IMR-90 (cell line): ENCODE results near the gene DHCR7. TPM values are rescaled to one million over a fixed set of nuclear protein-coding genes. Genes with fewer than 3 reads are reported as not detected.

Experiments used
- ATAC-seq: fragments of 200-7000 bp; cut with Tn5 transposase; 2 replicates; pipeline ENCODE4 v1.9.1; 2020; ENCODE audit warnings: low read depth, mild to moderate bottlenecking, moderate library complexity
- BruUV-seq: library from RNA; stranded (reverse); fragments of 400-500 nt; replicated peaks from 2 replicates; lab custom pipeline; 2021; lab: Mats Ljungman, UMichigan
- CTCF ChIA-PET: fragments of 300-600 bp; formaldehyde crosslinking; extraction: SDS; loops from one replicate; lab custom pipeline; 2021; ENCODE audit warnings: antibody characterized with exemption; lab: Yijun Ruan, JAX
- POLR2A ChIA-PET: fragments of 300-600 bp; sonication (Branson Sonifier 250); formaldehyde crosslinking; loops from one replicate; lab custom pipeline; 2022; ENCODE audit warnings: antibody characterized with exemption; ENCODE audit not compliant: unreplicated experiment; lab: Charles Lee
- DNase-seq: peaks from one replicate; pipeline ENCODE4 v3.0.0; 2013
- H2AFZ ChIP-seq: replicated peaks from 2 replicates; pipeline ENCODE3; 2013; ENCODE audit warnings: low read length, mild to moderate bottlenecking; ENCODE audit not compliant: poor library complexity
- H2AK5ac ChIP-seq: 2 replicates; pipeline ENCODE4 v1.6.1; 2013; ENCODE audit warnings: low read depth, low read length, inconsistent platforms
- H2AK9ac ChIP-seq: replicated peaks from 2 replicates; pipeline ENCODE3; 2013; ENCODE audit warnings: mild to moderate bottlenecking, low read depth, low read length, moderate library complexity; ENCODE audit not compliant: poor library complexity
- H2BK120ac ChIP-seq: 2 replicates; pipeline ENCODE4 v1.6.1; 2013; ENCODE audit warnings: low read depth, low read length, inconsistent platforms
- H2BK15ac ChIP-seq: 3 replicates; pipeline ENCODE4 v1.6.1; 2013; ENCODE audit warnings: low read depth, low read length, inconsistent platforms
- H2BK20ac ChIP-seq: 2 replicates; pipeline ENCODE4 v1.6.1; 2013; ENCODE audit warnings: low read depth, mild to moderate bottlenecking, inconsistent platforms, low read length, moderate library complexity
- H2BK5ac ChIP-seq: 2 replicates; pipeline ENCODE4 v1.6.1; 2013; ENCODE audit warnings: mild to moderate bottlenecking, low read depth, low read length, inconsistent platforms; ENCODE audit not compliant: poor library complexity, severe bottlenecking
- H3K14ac ChIP-seq: replicated peaks from 2 replicates; pipeline ENCODE4 v1.6.1; 2013; ENCODE audit warnings: low read depth, low read length, inconsistent platforms
- H3K18ac ChIP-seq: 2 replicates; pipeline ENCODE4 v1.6.1; 2013; ENCODE audit warnings: low read depth, low read length, control low read depth
- H3K23ac ChIP-seq: 2 replicates; pipeline ENCODE4 v1.6.1; 2013; ENCODE audit warnings: low read depth, low read length, inconsistent platforms
- H3K27ac ChIP-seq: 2 replicates; pipeline ENCODE4 v1.5.1; 2013; ENCODE audit warnings: mild to moderate bottlenecking, control low read depth, low read length; ENCODE audit not compliant: insufficient read depth
- H3K27me3 ChIP-seq: 2 replicates; pipeline ENCODE4 v1.6.1; 2013; ENCODE audit warnings: low read length; ENCODE audit not compliant: control insufficient read depth, insufficient read depth
- H3K36me3 ChIP-seq: 2 replicates; pipeline ENCODE4 v1.6.1; 2013; ENCODE audit warnings: low read length, mixed read lengths; ENCODE audit not compliant: control insufficient read depth, insufficient read depth
- H3K4ac ChIP-seq: 2 replicates; pipeline ENCODE4 v1.6.1; 2013; ENCODE audit warnings: low read depth, low read length, inconsistent platforms
- H3K4me1 ChIP-seq: 2 replicates; pipeline ENCODE4 v1.6.1; 2013; ENCODE audit warnings: low read length, mixed read lengths; ENCODE audit not compliant: control insufficient read depth, insufficient read depth
- H3K4me2 ChIP-seq: 2 replicates; pipeline ENCODE4 v1.6.1; 2013; ENCODE audit warnings: low read depth, mild to moderate bottlenecking, control low read depth, low read length, moderate library complexity
- H3K4me3 ChIP-seq: 2 replicates; pipeline ENCODE4 v1.5.1; 2013; ENCODE audit warnings: low read depth, mild to moderate bottlenecking, control low read depth, low read length, moderate library complexity; ENCODE audit not compliant: insufficient read depth
- H3K56ac ChIP-seq: 2 replicates; pipeline ENCODE4 v1.6.1; 2013; ENCODE audit warnings: low read length, inconsistent platforms; ENCODE audit not compliant: insufficient read depth; ENCODE audit errors: extremely low read depth
- H3K79me1 ChIP-seq, 2 experiments: 2 replicates each; pipeline ENCODE4 v1.6.1; 2013; ENCODE audit warnings: low read length in 2 of 2, inconsistent platforms in 1 of 2, low read depth in 1 of 2
- H3K9ac ChIP-seq: 2 replicates; pipeline ENCODE4 v1.6.1; 2013; ENCODE audit warnings: low read depth, low read length, control low read depth
- H3K9me1 ChIP-seq: 2 replicates; pipeline ENCODE4 v1.6.1; 2013; ENCODE audit warnings: low read length, inconsistent platforms; ENCODE audit not compliant: insufficient read depth
- H3K9me3 ChIP-seq: 2 replicates; pipeline ENCODE4 v1.6.1; 2013; ENCODE audit warnings: low read length; ENCODE audit not compliant: control insufficient read depth, insufficient read depth
- H4K20me1 ChIP-seq: 2 replicates; pipeline ENCODE4 v1.6.1; 2013; ENCODE audit warnings: low read length, inconsistent platforms; ENCODE audit not compliant: insufficient read depth
- H4K5ac ChIP-seq: 2 replicates; pipeline ENCODE4 v1.6.1; 2013; ENCODE audit warnings: mild to moderate bottlenecking, low read depth, low read length, control low read depth
- H4K8ac ChIP-seq, 2 experiments: 2 replicates each; pipeline ENCODE4 v1.6.1; 2013; ENCODE audit warnings: low read depth in 2 of 2, low read length in 2 of 2, control low read depth in 1 of 2, inconsistent platforms in 1 of 2
- H4K91ac ChIP-seq: 2 replicates; pipeline ENCODE4 v1.6.1; 2013; ENCODE audit warnings: low read depth, low read length, inconsistent platforms; ENCODE audit not compliant: insufficient read depth
- BHLHE40 ChIP-seq: fragments of 150-350 bp; IDR thresholded peaks from 2 replicates; pipeline ENCODE4 v1.6.1; 2016; ENCODE audit warnings: mild to moderate bottlenecking, low read depth, low read length
- CEBPB ChIP-seq: IDR thresholded peaks from 2 replicates; pipeline ENCODE4 v1.6.1; 2012; ENCODE audit warnings: low read depth, low read length, improper control_type of control experiment
- CHD1 ChIP-seq: IDR thresholded peaks from 2 replicates; pipeline ENCODE4 v1.6.1; 2012; ENCODE audit warnings: low read depth, low read length, improper control_type of control experiment
- CTCF ChIP-seq: conservative IDR thresholded peaks from 2 replicates; pipeline ENCODE4 v1.5.1; 2012; ENCODE audit warnings: mild to moderate bottlenecking, low read depth, low read length, improper control_type of control experiment
- ELK1 ChIP-seq: fragments of 150-350 bp; IDR thresholded peaks from 2 replicates; pipeline ENCODE4 v1.6.1; 2016; ENCODE audit warnings: low read depth, mild to moderate bottlenecking, low read length, moderate library complexity, borderline replicate concordance
- MAFK ChIP-seq: IDR thresholded peaks from 2 replicates; pipeline ENCODE4 v1.6.1; 2012; ENCODE audit warnings: low read depth, low read length, improper control_type of control experiment
- MAZ ChIP-seq: IDR thresholded peaks from 2 replicates; pipeline ENCODE4 v1.6.1; 2012; ENCODE audit warnings: low read depth, mild to moderate bottlenecking, low read length, improper control_type of control experiment, moderate library complexity, borderline replicate concordance
- MXI1 ChIP-seq: IDR thresholded peaks from 2 replicates; pipeline ENCODE4 v1.6.1; 2012; ENCODE audit warnings: low read depth, mild to moderate bottlenecking, low read length, moderate library complexity, borderline replicate concordance
- NFE2L2 ChIP-seq: fragments of 150-350 bp; IDR thresholded peaks from 2 replicates; pipeline ENCODE4 v1.6.1; 2016; ENCODE audit warnings: low read depth, mild to moderate bottlenecking, low read length
- POLR2A ChIP-seq: IDR thresholded peaks from 2 replicates; pipeline ENCODE4 v1.6.1; 2012; ENCODE audit warnings: mild to moderate bottlenecking, low read depth, low read length
- RCOR1 ChIP-seq: IDR thresholded peaks from 2 replicates; pipeline ENCODE4 v1.6.1; 2012; ENCODE audit warnings: mild to moderate bottlenecking, low read length, improper control_type of control experiment; ENCODE audit not compliant: insufficient replicate concordance
- RFX5 ChIP-seq: IDR thresholded peaks from 2 replicates; pipeline ENCODE4 v1.8.0; 2012; ENCODE audit warnings: low read depth, mild to moderate bottlenecking, low read length, moderate library complexity
- SMC3 ChIP-seq: fragments of 150-350 bp; IDR thresholded peaks from 2 replicates; pipeline ENCODE4 v1.6.1; 2016; ENCODE audit warnings: low read depth, mild to moderate bottlenecking, antibody characterized with exemption, low read length, moderate library complexity
- USF2 ChIP-seq: fragments of 150-350 bp; IDR thresholded peaks from 2 replicates; pipeline ENCODE4 v1.6.1; 2017; ENCODE audit warnings: mild to moderate bottlenecking, antibody characterized with exemption, low read length, low read depth
- WGBS, 2 experiments: methylation state at CpG; one replicate each; pipeline versions ENCODE4 v1.1.5 to v1.1.7; 2013; ENCODE audit warnings: missing lambda C conversion rate in 2 of 2; ENCODE audit not compliant: insufficient read length in 1 of 2; ENCODE audit errors: extremely low coverage in 2 of 2; 5-methylcytosine and 5-hydroxymethylcytosine counted together
- dilution Hi-C: fragments of 300-500 bp; cut with HindIII; formaldehyde crosslinking; loops from one replicate; pipeline ENCODE4 v1.14.3; 2018; ENCODE audit warnings: low sequenced_read_pairs; ENCODE audit not compliant: unreplicated experiment
- in situ Hi-C: fragments of 300-500 bp; cut with MboI; formaldehyde crosslinking; loops from 3 replicates; pipeline ENCODE4 v1.14.3; 2019; ENCODE audit warnings: low sequenced_read_pairs, inconsistent platforms, mixed read lengths
- intact Hi-C: fragments of 100-400 bp; cut with micrococcal nuclease; formaldehyde crosslinking; loops from 2 replicates; pipeline ENCODE4 v1.10.0; 2022
- polyA plus RNA-seq, 3 experiments: library from polyadenylated mRNA; depleted of rRNA; stranded (reverse); fragments of >200 nt; gene quantifications; 2 replicates each; pipeline ENCODE4 v1.2.3, GENCODE V29; 2012; ENCODE audit warnings: low replicate concordance in 1 of 3
- total RNA-seq: library from RNA; depleted of rRNA; stranded (reverse); fragments of >200 nt; gene quantifications from 2 replicates; pipeline ENCODE4 v1.2.3, GENCODE V29; 2012

Gene DHCR7
- total and polyA plus RNA-seq, 2 of the 4 experiments (the other 2 are of a cell fraction), result 22.0 to 43.3 TPM

GRCh38 chr11:71406681-71407080 is 41.5 kb downstream of the DHCR7 start:
- H4K5ac ChIP-seq, result no peak overlapping the region
- no peak overlapping the region for H2AK9ac ChIP-seq
- H3K36me3 ChIP-seq, result no peaks in the 10 kb centered on the region
- no peak overlapping the region for H3K23ac ChIP-seq
- H2BK120ac ChIP-seq, result no peak overlapping the region
- BruUV-seq, result no TSS peak
- no peak overlapping the region for H3K27ac ChIP-seq
- H3K79me1 ChIP-seq, result no peaks in the 10 kb centered on the region
- ATAC-seq (no peak), DNase-seq (no peak)
- H3K56ac ChIP-seq, result no peak overlapping the region
- H3K4me3 ChIP-seq, result no peak overlapping the region
- H2AK5ac ChIP-seq, result no peak overlapping the region
- in situ Hi-C loops, result no loop called here
- no peak overlapping the region for H3K18ac ChIP-seq
- peaks cover 14% of the 10 kb centered on the region for H3K27me3 ChIP-seq
- POLR2A ChIA-PET, result no interaction called here
- no peak overlapping the region for H4K8ac ChIP-seq
- H4K91ac ChIP-seq, result no peak overlapping the region
- H3K9me3 ChIP-seq, result peaks cover under 1% of the 10 kb centered on the region
- no peak overlapping the region for H2BK5ac ChIP-seq
- dilution Hi-C loops, result no loop called here
- no peak overlapping the region for H3K4ac ChIP-seq
- no peak overlapping the region for H2AFZ ChIP-seq
- H3K4me1 ChIP-seq, result no peaks in the 10 kb centered on the region
- no peaks in the 10 kb centered on the region for H4K20me1 ChIP-seq
- H3K9ac ChIP-seq, result no peak overlapping the region
- H2BK20ac ChIP-seq, result no peak overlapping the region
- H3K14ac ChIP-seq, result no peak overlapping the region
- intact Hi-C loops, result no loop called here
- WGBS, 2 experiments, result 50% methylated on average over 2 of the region's 10 CpGs; no CpG with 5 or more reads in 1 of the 2 experiments
- TF ChIP-seq ELK1 (no peak), RFX5 (no peak), CTCF (no peak), CHD1 (no peak), USF2 (no peak), BHLHE40 (no peak), NFE2L2 (no peak), CEBPB (no peak), MXI1 (no peak), POLR2A (no peak), RCOR1 (no peak), MAFK (no peak), SMC3 (no peak), MAZ (no peak)
- no peak overlapping the region for H3K4me2 ChIP-seq
- peaks cover 4% of the 10 kb centered on the region; the same call in 1 of the 2 replicates for H3K9me1 ChIP-seq
- CTCF ChIA-PET, result no interaction called here
- H2BK15ac ChIP-seq, result no peak overlapping the region
